ENCODE results near the gene METTL8.

METTL8 gene, protein sequence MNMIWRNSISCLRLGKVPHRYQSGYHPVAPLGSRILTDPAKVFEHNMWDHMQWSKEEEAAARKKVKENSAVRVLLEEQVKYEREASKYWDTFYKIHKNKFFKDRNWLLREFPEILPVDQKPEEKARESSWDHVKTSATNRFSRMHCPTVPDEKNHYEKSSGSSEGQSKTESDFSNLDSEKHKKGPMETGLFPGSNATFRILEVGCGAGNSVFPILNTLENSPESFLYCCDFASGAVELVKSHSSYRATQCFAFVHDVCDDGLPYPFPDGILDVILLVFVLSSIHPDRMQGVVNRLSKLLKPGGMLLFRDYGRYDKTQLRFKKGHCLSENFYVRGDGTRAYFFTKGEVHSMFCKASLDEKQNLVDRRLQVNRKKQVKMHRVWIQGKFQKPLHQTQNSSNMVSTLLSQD

DNA sequence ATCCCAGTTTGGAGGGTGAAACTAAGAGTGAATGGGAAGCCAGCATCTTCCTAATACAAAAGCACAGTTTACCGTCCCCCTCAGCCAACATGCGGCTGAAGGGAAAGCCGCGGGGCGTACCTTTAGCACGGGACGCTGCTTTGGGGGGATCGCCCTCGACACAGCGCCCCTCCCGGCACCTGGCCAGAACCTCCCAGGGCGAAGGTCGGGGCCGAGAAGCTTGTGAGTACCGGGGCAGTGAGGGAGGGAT is at the start of gene METTL8:
TSS of gene METTL8 (minus strand) at position 228 of the 250 bp plus-strand sequence. CDS start 41,805 bp downstream, outside the sequence.
- DNase-seq, result no peak

DNA sequence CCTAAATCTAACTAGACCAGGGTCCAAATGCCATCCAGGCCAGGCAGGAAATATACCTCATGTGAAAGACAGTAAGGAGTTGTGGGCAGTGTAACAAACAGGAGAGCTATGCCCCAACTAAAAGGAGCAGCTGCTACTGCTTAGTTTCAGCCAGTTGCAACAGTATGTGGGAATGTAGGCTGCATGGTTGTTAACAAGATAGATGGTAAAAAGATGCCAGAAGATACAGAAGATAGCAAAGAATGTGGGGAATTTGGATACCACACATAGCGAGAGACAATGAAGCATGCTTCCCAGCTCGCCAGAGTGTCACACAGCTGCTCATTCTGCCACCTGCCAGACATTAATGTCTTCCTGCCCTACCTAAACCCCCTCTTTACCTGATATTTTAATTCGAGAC is 49.1 kb upstream of the METTL8 start:
- no peak for DNase-seq

DNA sequence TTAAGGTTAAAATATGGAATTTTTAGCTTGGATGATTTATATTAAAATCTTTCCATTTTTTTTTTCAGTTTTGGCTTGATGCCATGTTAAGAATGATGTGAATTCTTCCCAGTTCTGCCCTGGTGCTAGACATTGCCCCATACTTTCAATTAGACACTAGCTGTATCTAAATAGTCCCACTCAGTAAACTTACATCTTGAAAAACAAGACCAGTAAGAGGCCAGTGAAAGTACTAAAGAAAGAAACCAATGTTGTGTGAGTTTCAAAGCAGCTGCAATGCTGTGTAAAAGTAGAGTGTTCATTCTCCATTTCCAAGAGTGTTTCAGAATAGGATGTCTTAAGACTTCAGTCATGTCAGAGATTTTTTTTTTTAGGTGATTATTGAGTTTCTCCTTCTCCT is 48.5 kb upstream of the METTL8 start:
- no peak for DNase-seq

DNA sequence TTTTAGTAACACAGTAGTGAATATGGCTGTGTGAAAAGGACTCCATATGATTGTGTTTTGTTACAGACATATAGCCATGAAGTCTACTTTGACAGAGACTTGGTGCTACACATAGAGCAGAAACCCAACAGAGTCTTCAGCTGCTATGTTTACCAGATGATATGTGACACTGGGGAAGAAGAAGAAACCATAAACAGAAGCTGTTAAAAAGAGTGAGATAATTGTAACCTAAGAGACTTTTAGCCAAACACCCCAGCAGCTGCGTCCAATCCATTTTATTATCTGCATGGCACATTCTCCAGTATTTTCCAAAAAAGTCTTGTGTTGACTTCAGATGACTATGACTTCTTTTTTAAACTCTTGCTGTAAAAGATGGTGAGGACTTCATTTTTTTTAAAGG is 47.1 kb upstream of the METTL8 start:
- DNase-seq, result no peak

DNA sequence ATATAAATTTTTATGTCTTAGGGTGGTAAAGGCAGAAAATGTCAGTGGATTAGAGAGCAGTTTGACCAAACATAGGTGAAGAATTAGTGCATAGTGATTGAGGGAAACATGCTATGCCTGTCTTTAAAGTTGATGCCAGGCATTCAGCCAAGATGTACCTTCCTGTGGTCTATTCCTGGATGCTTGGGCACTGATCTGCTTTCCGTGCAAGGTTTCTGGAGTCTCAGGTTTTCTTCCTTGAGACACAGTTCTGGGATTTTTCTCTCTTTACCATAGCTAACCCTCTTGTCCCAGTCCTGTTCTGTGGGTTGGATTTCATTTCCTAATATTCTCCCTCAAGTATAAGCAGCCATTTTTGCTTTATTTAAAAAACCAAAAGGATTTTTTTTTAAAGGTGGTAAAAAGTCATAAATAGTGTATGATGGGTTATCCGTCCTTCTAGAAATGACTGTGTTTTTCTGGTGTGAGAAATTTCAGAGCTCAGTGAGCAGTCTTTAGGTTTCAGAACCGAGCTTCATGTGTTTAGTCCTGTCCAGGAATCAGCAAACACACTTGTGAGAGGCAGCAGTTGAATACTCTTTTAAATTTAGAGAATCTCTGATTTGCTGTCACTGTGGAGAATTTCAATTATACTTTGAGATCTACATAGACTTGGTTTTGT is 45.5 kb upstream of the METTL8 start:
- no peak for DNase-seq

DNA sequence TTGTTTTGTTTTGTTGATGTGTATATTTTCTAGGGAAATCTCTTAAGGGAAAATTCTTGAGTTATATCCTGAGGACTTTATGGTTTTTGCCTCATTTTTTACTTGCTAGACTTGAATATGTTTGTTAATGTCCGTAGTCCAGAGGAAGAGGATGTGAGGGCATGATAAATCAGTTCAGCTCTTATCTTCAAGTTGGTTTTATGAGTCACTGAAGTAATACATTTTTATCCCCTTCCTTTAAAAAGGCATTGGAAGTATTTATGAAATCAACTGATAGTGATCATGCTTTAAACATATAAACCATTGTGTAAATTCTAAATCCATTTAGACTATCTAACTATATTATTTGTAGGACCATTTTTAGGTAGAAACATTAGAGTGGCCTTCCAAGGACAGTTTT is 44.6 kb upstream of the METTL8 start:
- no peak for DNase-seq

DNA sequence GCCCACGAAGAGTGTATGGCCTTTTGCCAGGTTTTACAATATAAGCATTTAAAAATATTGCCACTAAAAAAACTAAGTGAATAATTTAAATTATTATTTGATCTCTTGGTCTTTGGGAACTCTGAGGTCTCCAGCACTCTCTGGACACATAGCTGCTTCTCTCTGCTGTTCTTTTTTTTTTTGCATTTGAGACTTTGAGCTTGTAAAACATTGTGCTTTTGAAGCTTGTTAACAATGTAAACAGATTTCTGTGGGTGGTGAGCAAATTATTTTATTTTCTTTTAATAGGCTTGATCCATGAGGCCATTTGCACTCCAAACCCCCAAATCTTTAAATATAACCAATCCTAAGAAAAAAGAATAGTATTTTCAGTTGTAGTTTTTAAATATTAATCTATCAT is 42.2 kb upstream of the METTL8 start:
- no peak for DNase-seq

DNA sequence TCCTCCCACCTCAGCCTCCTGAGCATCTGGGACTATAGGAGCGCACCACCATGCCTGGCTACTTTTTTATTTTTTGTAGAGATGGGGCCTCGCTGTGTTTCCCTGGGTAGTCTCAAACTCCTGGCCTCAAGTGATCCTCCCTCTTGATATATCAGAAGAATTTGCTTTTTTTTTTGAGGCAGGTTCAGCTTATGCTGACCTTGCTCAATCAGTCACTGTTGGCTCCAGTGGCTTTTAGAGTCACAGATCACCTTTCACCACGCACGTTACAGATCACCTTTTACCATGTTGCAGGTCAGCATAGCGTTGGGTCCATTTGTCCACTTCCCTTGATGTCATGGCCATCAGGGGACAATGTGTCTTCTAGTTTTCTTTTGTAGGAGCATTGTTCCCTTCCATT is 36.3 kb upstream of the METTL8 start:
- no peak for DNase-seq

DNA sequence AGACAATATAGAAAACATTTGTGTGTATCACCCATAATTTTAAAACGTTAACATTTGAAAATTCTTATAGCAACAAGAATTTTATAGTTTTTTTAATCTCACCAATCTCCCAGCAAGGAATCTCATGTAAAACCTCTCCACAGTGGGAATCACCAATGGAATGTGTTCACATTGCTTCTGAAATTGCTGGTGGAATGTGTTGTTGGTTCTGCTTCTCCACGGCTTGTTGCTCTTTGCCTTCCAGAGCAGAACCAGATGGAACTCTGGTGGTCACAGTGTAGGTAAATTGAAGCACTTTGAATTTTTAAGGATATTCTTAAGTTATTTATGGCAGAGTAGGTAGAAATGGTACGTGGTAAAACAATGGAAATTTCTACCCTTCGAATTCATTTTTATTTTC is 35.4 kb upstream of the METTL8 start:
- DNase-seq, result no peak

DNA sequence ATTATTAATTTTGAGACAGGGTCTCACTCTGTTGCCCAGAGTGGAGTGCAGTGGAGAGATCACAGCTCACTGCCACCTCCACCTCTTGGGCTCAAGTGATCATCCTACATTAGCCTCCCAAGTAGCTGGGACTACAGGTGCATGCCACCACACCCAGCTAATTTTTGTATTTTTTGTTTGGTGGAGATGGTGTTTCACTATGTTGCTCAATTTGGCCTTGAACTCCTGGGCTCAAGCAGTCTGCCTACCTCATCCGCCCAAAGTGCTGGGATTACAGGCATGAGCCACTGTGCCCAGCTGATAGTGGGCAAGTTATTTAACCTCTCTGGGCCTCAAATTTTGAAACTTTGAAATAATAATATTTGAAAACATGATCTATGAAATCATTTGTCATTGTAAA is 26.7 kb upstream of the METTL8 start:
- DNase-seq, result no peak

DNA sequence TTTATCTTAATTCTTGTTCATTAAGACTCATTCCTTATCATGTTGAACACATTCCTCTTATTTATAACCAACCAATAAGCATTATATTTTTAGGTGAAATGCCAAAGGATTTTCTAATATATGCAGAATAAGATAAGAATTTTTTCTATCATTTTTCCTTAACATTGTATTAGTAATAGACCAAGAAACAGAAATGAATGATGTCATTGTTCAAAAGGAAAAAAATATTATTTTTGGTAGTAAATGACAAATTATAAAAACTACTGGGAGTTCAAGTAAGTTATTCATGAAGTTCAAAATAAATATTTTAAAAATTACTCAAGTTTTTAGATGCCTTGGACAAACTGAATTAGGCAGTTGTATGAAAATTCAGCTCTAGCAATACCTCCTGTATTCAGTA is 25.7 kb upstream of the METTL8 start:
- DNase-seq, result no peak

DNA sequence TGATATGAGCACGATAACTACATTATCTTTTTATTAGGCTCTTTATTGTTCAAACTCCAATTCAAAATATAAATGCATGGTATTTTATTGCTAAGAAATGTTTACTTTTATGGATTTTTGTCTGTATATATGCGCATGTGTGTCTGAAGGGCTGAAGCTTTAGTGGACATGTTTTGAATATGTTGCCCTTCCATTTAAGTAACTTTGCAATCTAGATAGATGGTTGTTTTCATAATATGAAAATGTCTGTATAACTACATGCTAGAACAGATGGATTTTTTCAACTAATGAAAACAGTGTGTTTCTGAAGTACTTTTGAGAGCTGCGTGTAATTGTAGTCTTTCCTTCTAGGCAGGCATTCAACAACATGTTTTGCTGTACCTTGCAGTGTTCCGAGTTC is 19.0 kb upstream of the METTL8 start:
- no peak for DNase-seq

DNA sequence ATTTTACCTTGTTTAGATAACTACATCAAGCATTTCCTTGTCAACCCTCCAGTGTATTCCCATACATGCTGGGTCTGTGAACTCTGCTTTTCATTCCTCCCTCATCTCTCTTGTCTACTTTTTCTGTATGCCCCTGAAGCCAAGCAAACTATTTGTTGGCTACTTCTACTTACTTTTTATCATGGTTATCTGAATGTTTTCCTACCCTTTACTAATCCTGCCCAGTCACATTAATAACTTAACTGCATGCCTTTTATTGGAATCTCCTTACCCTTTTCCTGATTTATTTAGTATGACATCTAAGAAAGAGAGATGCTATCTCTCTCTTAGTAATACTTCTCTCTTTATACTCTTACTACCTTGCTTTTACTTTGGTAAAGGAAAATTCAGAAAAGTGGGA is 17.3 kb upstream of the METTL8 start:
- no peak for DNase-seq

DNA sequence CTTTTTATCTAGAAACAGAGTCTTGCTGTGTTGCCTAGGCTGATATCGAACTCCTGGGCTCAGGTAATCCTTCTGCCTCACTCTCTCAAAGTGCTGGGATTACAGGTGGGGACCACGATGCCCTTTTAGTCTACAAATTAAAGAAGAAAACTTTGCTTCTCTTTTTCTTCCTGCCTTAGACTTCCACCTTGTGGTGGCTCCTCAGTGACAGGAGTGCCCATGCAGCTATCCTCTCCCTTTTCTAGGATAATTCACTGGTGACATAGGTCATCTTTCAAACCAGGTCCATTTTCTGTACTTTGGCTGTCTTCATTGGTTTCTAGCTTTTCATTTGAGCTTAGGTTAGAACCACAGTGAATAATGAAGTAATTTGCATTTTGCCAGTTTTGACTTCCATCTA is 13.9 kb upstream of the METTL8 start:
- DNase-seq, result no peak

DNA sequence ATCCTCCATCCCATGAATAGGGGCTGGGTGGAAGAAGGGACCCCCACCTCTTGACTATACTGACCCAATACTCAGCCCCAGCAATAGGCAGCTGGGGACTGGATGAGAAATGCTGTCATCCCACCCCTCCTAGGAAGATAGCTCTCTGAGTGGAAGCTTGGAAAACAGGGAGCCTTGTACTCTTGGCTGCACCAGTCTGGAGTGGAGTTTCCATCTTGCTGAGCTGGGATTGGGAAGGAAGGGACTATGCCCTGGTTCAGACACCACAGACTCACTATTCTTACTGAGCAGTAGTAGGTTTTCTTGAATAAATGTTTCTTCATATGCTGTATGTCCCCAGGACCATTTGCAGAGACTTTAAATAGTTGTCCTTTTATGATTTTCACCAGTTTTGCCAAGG is 7.7 kb upstream of the METTL8 start:
- no peak for DNase-seq

DNA sequence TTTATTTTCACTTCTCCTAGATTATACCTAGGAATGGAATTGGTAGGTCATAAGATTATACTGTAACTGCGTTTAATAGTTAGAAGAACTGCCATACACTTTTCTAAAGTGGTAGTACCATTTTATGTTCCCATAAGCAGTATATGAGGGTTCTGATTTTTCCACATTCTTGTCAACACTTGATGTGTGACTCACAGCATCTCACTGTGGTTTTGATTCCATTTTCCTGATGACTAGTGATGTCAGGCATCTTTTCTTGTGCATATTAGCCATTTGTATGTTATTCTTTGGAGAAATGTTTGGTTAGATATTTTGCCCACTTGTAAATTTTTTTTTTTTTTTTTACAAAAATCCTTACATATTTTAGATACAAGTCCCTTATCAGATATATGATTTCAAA is 2.5 kb upstream of the METTL8 start:
- DNase-seq, result no peak

DNA sequence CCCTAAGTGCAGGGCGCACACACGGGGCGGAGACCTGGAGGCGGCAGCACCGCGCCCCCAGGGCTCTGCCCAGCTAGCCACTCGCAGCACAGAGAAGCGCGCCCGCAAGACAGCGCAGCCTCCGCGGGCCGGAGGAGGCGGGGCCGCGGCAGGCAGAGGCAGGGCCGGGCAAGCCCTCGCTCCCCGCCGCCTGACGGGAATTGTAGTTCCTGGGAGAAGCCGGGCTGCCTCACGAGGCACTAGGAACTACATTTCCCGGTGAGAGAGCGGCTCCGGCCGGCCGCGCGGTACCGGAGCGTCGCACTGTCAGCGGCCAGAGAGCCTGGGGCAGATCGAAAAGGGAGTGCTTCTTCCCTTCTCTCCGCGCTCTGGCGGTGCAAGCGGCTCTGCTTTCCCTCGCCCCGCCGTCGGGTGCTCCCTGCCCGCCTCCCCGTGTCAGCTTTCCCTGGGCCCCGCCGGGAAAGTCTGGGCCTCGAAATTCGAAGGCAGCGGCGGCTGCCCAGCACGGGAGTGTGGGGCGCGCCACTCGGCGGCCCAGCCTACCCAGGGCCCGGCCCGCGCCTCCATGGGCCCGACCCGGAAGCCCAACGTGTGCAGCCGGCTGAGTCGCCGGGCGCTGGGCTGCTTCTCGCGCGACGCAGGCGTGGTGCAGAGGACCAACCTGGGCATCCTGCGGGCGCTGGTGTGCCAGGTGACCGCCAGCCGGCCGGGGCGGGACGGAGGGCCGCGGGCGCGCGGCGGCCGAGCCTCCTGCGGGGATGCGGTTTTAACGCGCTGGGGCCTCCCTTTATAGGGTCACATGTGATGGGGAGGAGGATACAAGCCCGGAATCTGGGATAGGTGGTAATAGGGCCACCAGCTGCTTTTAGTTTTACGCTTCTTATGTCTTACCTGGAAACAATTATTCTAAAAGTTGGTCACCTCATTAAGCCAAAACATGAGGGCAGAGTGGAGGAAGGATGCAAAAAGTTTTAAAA is 511 bp upstream of the METTL8 start, which contains the start of gene DCAF17:
TSS of gene DCAF17 (plus strand) at position 214 of the 977 bp plus-strand sequence. CDS start at position 566, 352 bp downstream.
- DNase-seq, result peak; percentile 96

DNA sequence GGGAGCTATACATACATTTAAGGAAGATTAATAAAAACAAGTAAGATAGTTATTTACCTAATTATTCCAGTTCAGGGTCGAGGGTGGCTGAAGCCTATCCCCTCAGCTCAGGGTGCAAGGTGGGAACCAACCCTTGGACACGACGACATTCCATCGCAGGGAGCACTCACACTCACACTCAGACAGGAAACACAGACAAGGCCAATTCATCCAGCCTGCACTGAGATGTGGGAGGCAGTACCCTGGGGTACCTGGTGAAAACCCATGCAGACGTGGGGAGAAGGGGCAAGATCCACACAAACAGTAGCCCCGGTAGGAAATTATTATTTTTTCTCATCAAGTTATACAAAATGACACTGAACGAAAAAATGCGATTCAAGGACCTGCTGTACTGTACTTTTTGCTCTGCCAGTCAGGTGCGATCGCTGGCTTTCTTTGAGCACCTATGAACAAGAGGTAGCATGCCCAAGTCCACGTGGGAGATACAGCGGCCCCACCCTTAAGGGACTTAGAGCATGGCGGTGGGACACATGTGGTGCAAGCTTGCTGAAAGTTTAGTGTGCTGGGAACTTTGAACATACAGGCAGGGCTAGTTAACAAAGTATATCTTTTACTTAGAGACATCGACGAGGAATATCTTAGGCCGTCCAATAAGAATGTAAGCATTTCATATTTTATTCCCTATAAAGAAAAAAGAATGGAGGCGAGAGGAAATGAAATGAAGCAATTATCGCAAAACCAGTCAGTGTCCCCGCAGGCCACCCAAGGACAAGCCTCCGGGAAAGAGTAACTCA is 624 bp downstream of the METTL8 start:
- peak; percentile 73 for DNase-seq

DNA sequence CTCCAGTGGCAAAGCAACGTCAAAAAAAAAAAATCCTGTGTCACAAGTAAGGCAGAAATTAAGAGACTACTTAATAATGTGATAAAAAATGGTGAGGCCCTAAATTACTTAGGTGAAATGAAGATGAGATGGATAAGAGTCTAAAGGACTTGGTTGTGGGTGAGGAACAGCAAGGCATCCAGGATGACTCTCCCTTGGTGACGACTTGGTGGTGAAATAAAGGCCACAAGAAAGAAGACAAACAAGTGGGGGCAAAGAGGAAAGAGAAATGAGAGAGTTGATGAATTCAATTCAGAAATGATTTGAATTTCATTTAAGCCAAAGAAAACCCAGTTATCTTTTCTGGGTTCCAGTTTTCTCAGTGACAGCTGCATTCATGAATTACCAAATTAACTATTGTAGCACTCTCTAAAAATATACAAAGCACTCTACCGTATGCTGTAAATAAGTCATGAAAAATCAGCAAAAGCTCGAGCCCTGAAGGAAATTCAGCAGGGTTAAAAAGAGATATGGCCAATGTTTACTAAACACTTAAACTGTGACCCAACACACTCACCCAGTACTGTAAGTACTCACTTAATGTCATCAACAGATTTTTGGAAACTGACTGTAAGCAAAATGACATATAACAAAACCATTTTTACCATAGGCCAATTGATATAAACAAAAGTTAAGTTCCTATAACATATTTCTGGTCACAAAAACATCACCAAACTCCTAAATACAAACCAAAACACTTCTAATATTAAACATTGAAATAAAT is 1.4 kb downstream of the METTL8 start:
- DNase-seq, result no peak

DNA sequence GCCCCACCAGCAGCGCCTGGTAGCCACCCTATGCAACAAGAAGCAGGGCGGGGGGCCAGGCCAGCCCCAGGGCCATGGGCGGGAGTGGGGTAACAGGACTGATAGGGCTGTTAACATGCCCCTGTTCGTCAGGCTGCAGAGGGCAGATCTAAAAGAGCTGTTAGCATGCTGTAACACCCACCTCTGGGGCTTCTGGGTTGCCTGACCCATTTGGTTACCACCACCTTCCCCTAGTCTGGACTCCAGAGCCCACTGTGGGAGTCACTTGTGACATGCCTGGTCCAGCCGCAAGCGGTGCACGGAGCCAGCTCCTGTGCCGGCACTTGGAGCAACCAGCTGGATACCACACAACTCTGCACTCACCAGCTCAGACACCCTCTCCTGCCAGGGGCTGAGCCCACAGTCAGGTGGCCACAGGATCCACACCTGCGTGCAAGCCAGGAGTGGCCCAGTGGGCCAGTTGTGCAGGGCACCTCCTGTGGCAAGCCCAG is 2.1 kb downstream of the METTL8 start:
- no peak for DNase-seq

DNA sequence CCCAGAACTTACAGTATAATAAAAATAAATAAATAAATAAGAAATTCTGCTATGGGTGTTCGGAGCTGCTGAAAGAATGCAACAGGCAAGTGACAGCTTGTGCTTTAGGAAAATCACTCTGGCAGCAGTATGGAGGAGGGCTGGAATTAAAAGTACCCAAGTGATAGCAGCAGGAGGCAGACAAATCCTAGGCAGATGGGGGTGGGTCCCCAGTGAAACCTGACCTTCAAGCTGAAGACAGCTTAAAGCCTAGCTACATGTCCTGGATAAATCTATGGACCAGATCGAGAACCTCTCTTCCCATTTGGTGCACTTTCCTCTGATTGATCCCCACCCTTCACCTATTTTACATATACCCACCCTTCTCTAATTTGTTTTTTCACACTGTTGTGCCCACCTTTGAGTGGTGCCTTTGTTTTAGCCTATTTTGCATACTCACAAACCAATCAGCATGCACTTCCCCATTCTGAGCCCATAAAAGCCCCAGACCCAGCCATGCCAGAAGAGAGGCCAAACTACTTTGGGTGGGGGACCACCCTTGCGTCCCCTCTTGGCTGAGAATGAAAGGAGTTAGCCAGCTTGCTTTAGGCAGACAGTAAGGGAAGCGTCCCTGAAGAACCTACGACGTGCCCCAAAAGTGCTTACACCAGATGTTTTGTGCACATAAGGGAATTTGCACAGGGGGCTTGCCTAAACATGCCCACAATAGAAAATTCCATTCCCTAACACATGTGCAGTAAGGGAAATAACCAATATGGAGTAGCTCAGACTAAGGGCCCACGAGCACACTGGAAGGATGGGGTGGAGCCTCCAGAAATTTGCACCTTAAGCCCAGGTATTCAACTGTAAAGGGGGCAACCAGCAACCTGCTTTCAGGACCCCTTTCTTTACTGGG is 3.0 kb downstream of the METTL8 start:
- no peak for DNase-seq
